Thyroid gland (tissue), 4 donors: ENCODE measurements around the gene XRRA1. TPM values are rescaled to one million over a fixed set of nuclear protein-coding genes. Genes with fewer than 3 reads are reported as not detected.

Experiments
- DNase-seq, 2 donors: peaks; one replicate each; pipeline ENCODE4 v3.0.0-alpha.2; 2019
- H3K27ac ChIP-seq, 3 donors: fragments of 200-600 bp; sonication (generic); 1 replicate in 2 of 3; 2 replicates in 1 of 3; pipeline ENCODE4 v1.5.1; 2016 to 2019; ENCODE audit warnings: mild to moderate bottlenecking in 1 of 3, moderate library complexity in 1 of 3
- H3K27me3 ChIP-seq: fragments of 200-600 bp; sonication (generic); one replicate; pipeline ENCODE4 v1.5.1; 2019
- H3K36me3 ChIP-seq, 2 donors: fragments of 200-600 bp; sonication (generic); one replicate each; pipeline ENCODE4 v1.5.1; 2016 to 2019
- H3K4me1 ChIP-seq, 2 donors: fragments of 200-600 bp; sonication (generic); one replicate each; pipeline ENCODE4 v1.5.1; 2017 to 2019
- H3K4me3 ChIP-seq, 3 donors: fragments of 200-600 bp; sonication (generic); replicated peaks in 1 of 3; 1 replicate in 2 of 3; 2 replicates in 1 of 3; pipeline ENCODE4 v1.5.1; 2016; ENCODE audit warnings: mild to moderate bottlenecking in 1 of 3
- H3K9me3 ChIP-seq: fragments of 200-600 bp; sonication (generic); one replicate; pipeline ENCODE4 v1.5.1; 2017
- CTCF ChIP-seq, 6 experiments: fragments of 200-600 bp in 3 of 6; fragments of 450-650 bp in 3 of 6; sonication (generic) in 3 of 6; IDR thresholded peaks; one replicate each; pipeline ENCODE4 v1.5.1; 2016 to 2019; ENCODE audit warnings: antibody characterized with exemption in 6 of 6, mild to moderate bottlenecking in 2 of 6, inconsistent platforms in 1 of 6, moderate library complexity in 1 of 6
- POLR2A ChIP-seq, 2 donors: fragments of 450-650 bp; IDR thresholded peaks; one replicate each; pipeline ENCODE4 v1.6.1; 2017; ENCODE audit warnings: antibody characterized with exemption in 2 of 2, mild to moderate bottlenecking in 2 of 2, moderate library complexity in 1 of 2
- WGBS, 2 donors: methylation state at CpG; one replicate each; pipeline ENCODE4 v1.1.5; 2017; 5-methylcytosine and 5-hydroxymethylcytosine counted together
- intact Hi-C: fragments of 100-400 bp; cut with DNase I; formaldehyde crosslinking; loops from one replicate; pipeline ENCODE4 v1.15.1; 2023
- total RNA-seq, 4 donors: library from RNA; depleted of rRNA; stranded (reverse); fragments of >200 nt; gene quantifications; one replicate each; pipeline ENCODE4 v1.2.3, GENCODE V29; 2016

XRRA1 gene
- total RNA-seq, 4 donors from 2014 or later, result 26.8 to 80.6 (median 39.1) TPM

DNA sequence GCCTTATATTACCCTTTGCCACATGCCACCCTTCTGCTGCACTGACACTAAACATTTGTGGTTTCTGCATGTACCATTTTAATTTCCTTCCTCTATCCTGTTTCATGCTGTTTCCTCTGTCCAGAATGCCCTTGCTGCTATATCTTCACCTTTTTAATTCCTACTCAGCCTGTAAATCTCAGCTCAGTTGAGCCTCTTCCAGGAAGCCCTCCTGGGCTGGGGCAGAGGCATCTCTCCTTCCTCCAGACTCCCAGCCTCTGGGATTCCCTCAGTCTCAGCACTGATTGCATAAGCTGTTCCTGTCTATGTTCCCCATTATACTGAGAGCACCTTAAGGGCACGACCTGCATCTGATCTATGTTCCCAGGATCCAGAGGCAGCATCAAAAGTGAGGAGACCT is 101.5 kb downstream of the XRRA1 start:
- H3K9me3 ChIP-seq, result no peaks in the 10 kb centered on the region
- H3K36me3 ChIP-seq, result peaks cover 10 to 17% of the 10 kb centered on the region in 2 donors
- intact Hi-C loops, result no loop called here
- no peak for DNase-seq
- no peak overlapping the region for H3K4me3 ChIP-seq
- 100% methylated on average over 1 of the region's 1 CpG for WGBS, 2 donors
- TF ChIP-seq CTCF (IDR thresholded peaks at IDR 0.05) (no peak), POLR2A (IDR thresholded peaks at IDR 0.05) (no peak)
- no peaks in the 10 kb centered on the region for H3K4me1 ChIP-seq
- no peaks in the 10 kb centered on the region for H3K27me3 ChIP-seq
- H3K27ac ChIP-seq, result no peak overlapping the region

DNA sequence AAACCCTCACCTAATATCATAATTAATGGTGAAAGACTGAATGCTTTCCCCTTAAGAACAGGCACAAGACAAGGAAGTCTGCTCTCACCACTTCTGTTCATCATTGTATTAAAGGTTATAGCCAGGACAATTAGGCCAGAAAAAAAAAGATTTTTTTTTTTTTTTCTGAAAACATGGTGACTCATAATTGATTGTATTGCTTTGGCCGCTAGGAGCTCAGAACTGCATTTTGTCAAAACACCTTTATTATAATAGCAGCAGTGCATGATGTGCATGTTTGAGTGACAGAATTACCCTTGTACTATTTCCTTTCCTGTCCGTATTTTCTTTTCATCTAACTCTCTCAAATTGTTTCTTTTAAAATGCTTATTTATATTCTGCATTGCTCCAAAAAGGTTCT is 102.1 kb downstream of the XRRA1 start:
- Histone ChIP-seq H3K9me3 (no peaks in the 10 kb centered on the region), H3K27ac (no peak overlapping the region), H3K4me1 (no peaks in the 10 kb centered on the region), H3K4me3 (no peak overlapping the region), H3K27me3 (no peaks in the 10 kb centered on the region), H3K36me3 (peaks cover 9 to 17% of the 10 kb centered on the region in 2 donors)
- 91 to 97% methylated on average over 2 of the region's 2 CpGs for WGBS, 2 donors
- no peak for DNase-seq
- TF ChIP-seq POLR2A (IDR thresholded peaks at IDR 0.05), result no peak
- intact Hi-C loops, result no loop called here

DNA sequence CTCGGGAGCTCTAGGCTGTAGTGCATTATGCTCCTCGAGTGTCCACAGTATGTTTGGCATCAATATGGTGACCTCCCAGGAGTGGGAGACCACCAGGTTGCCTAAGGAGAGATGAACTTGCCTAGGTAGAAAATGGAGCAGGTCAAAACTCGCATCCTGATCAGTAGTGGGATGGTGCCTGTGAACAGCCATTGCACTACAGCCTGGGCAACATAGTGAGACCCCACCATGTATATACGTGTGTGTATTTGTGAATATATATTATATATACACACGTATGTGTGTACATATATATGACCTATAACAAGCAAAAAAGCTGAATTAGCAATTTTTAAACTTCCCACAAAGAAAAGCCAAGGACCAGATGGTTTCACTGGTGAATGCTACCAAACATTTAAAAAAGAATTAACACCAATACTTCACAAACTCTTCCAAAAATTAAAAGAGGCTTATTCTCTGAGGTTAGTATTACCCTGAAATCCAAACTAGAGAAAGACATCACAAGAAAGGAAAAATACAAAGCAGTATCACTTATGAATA is 102.8 kb downstream of the XRRA1 start:
- H3K9me3 ChIP-seq, result no peaks in the 10 kb centered on the region
- H3K4me1 ChIP-seq, result no peaks in the 10 kb centered on the region
- no peak overlapping the region for H3K27ac ChIP-seq
- TF ChIP-seq POLR2A (IDR thresholded peaks at IDR 0.05) (no peak), CTCF (IDR thresholded peaks at IDR 0.05) (no peak)
- H3K27me3 ChIP-seq, result no peaks in the 10 kb centered on the region
- H3K36me3 ChIP-seq, result peaks cover 4 to 13% of the 10 kb centered on the region in 2 donors
- intact Hi-C loops, result no loop called here
- H3K4me3 ChIP-seq, result no peak overlapping the region
- WGBS, 2 donors, result 93 to 96% methylated on average over 5 of the region's 5 CpGs
- no peak for DNase-seq

DNA sequence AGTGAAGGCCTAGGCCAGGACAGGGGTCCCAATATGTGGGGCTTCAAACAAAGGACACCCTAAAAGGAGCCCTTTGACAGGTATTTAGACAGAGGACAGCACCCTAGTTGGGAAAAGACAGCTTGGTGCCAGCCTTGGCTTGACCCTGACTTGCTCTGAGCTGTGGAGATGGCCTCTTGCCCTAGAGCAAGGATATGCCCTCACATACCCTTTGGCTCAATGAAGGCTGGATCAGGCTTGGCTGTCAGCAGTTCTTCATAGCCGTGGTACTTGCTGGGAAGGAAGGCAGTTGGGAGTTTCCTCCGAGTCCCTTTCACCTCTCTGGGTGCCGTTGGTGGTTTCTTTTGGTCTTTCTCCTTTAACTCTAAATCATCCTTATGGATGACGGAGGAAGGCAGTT is 104.0 kb downstream of the XRRA1 start:
- no peak for DNase-seq
- Histone ChIP-seq H3K4me1 (no peaks in the 10 kb centered on the region), H3K36me3 (peaks cover 4 to 9% of the 10 kb centered on the region in 2 donors), H3K27me3 (no peaks in the 10 kb centered on the region), H3K4me3 (no peak overlapping the region), H3K9me3 (no peaks in the 10 kb centered on the region), H3K27ac (no peak overlapping the region)
- TF ChIP-seq CTCF (IDR thresholded peaks at IDR 0.05) (no peak), POLR2A (IDR thresholded peaks at IDR 0.05) (no peak)
- WGBS, 2 donors, result 96 to 99% methylated on average over 4 of the region's 4 CpGs
- intact Hi-C loops, result no loop called here

GRCh38 chr11:74844072-74844471 is 104.8 kb downstream of the XRRA1 start:
- 80 to 87% methylated on average over 3 of the region's 3 CpGs for WGBS, 2 donors
- H3K27me3 ChIP-seq, result no peaks in the 10 kb centered on the region
- DNase-seq, result peak; percentile 16 to 19
- TF ChIP-seq POLR2A (IDR thresholded peaks at IDR 0.05) (no peak), CTCF (IDR thresholded peaks at IDR 0.05) (no peak)
- H3K36me3 ChIP-seq, result peaks cover 4 to 9% of the 10 kb centered on the region in 2 donors
- no peaks in the 10 kb centered on the region for H3K9me3 ChIP-seq
- no peak overlapping the region for H3K4me3 ChIP-seq
- no peaks in the 10 kb centered on the region for H3K4me1 ChIP-seq
- no peak overlapping the region for H3K27ac ChIP-seq
- intact Hi-C loops, result no loop called here
